WERI-Rb-1 (cell line): ENCODE measurements around the gene SLC22A14.

Experiments
- DNase-seq: peaks from one replicate; pipeline ENCODE4 v3.0.0-alpha.2; 2020
- H3K27ac ChIP-seq: fragments of 250-450 bp; sonication (Bioruptor Pico); 2 replicates; pipeline ENCODE4 v1.5.1; 2020; ENCODE audit warnings: mild to moderate bottlenecking, moderate library complexity
- H3K27me3 ChIP-seq: fragments of 250-450 bp; sonication (Bioruptor Pico); 2 replicates; pipeline ENCODE4 v1.5.1; 2021; ENCODE audit warnings: mild to moderate bottlenecking, low read depth, moderate library complexity; ENCODE audit not compliant: insufficient read depth, severe bottlenecking
- H3K36me3 ChIP-seq: fragments of 250-450 bp; sonication (Bioruptor Pico); 2 replicates; pipeline ENCODE4 v1.5.1; 2020; ENCODE audit warnings: mild to moderate bottlenecking, moderate library complexity
- H3K4me3 ChIP-seq: 2 replicates; pipeline ENCODE4 v1.5.1; 2011; ENCODE audit warnings: low read depth, mild to moderate bottlenecking, control low read depth, low read length
- H3K9me3 ChIP-seq: fragments of 250-450 bp; sonication (Bioruptor Pico); 2 replicates; pipeline ENCODE4 v1.5.1; 2021; ENCODE audit warnings: mild to moderate bottlenecking, moderate library complexity; ENCODE audit not compliant: severe bottlenecking
- TF ChIP-seq, protein P1 (sequence below): IDR thresholded peaks from 2 replicates; pipeline ENCODE4 v1.5.1; 2011; ENCODE audit warnings: low read depth, mild to moderate bottlenecking, control low read depth, inconsistent platforms, low read length

SLC22A14 gene

DNA sequence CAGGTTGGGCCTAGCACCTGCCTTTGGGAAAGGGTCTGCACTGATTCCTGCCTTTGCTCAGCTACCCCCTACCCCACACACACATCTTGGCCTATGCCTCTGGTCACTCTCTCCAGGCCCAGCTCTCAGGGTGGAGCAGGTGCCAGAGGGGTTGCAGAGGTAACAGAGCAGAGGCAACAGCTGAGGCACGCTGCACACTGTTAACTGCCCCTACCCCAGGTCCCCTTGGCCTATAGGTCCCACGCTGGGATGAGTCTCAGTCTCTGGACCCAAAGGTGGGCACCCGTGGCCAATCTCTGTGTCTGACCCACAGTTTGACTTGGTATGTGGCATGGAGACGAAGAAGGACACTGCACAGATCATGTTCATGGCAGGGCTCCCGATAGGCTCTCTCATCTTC is 24.8 kb downstream of the SLC22A14 start:
- no peak overlapping the region for H3K27ac ChIP-seq
- no peak for DNase-seq
- no peak overlapping the region for H3K4me3 ChIP-seq
- TF ChIP-seq, protein P1, sequence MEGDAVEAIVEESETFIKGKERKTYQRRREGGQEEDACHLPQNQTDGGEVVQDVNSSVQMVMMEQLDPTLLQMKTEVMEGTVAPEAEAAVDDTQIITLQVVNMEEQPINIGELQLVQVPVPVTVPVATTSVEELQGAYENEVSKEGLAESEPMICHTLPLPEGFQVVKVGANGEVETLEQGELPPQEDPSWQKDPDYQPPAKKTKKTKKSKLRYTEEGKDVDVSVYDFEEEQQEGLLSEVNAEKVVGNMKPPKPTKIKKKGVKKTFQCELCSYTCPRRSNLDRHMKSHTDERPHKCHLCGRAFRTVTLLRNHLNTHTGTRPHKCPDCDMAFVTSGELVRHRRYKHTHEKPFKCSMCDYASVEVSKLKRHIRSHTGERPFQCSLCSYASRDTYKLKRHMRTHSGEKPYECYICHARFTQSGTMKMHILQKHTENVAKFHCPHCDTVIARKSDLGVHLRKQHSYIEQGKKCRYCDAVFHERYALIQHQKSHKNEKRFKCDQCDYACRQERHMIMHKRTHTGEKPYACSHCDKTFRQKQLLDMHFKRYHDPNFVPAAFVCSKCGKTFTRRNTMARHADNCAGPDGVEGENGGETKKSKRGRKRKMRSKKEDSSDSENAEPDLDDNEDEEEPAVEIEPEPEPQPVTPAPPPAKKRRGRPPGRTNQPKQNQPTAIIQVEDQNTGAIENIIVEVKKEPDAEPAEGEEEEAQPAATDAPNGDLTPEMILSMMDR: no peak
- H3K36me3 ChIP-seq: no peaks in the 10 kb centered on the region
- H3K9me3 ChIP-seq: no peaks in the 10 kb centered on the region
- no peaks in the 10 kb centered on the region for H3K27me3 ChIP-seq

DNA sequence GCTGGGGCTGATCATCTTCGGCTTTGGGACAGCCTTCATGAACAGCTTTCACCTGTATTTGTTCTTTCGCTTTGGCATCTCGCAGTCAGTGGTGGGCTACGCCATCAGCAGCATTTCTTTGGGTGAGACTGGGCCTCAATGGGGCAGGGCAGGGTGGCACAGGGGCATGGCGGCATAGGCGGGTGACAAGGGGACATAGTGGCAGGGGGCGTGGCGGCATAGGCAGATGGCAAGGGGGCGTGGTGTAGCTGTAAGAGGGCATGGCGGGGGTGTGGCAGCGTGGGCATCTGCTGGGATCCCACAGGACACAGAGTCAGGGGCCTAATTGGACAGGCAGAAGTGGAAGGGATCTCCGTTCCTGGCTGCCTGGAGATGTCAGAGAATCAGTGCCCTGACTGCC is 25.5 kb downstream of the SLC22A14 start:
- no peak for DNase-seq
- no peak overlapping the region for H3K4me3 ChIP-seq
- H3K9me3 ChIP-seq: no peaks in the 10 kb centered on the region
- no peaks in the 10 kb centered on the region for H3K36me3 ChIP-seq
- no peaks in the 10 kb centered on the region for H3K27me3 ChIP-seq
- TF ChIP-seq, protein P1: no peak
- no peak overlapping the region for H3K27ac ChIP-seq

DNA sequence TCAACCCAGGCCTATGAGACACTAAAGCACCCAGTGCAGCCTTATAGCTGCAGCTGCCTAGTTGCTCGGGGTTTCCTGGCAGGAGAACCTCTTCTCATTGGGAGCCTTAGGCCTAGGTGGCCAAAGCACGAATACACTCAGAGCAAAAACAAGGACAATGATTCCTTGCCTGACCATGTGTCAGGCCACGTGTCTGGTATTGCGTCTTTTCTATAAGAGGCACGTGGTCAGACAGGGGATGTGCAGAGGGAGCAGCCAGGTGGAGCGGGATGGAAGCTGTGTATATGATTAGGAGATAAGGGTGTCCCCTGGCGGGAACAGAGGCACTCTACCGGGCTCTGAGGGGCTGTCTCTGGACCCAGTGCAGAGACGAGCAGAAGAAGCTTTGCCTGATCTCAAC is 26.4 kb downstream of the SLC22A14 start:
- H3K27me3 ChIP-seq: no peaks in the 10 kb centered on the region
- DNase-seq: no peak
- no peak overlapping the region for H3K4me3 ChIP-seq
- TF ChIP-seq, protein P1: no peak
- no peaks in the 10 kb centered on the region for H3K36me3 ChIP-seq
- no peaks in the 10 kb centered on the region for H3K9me3 ChIP-seq
- H3K27ac ChIP-seq: no peak overlapping the region

DNA sequence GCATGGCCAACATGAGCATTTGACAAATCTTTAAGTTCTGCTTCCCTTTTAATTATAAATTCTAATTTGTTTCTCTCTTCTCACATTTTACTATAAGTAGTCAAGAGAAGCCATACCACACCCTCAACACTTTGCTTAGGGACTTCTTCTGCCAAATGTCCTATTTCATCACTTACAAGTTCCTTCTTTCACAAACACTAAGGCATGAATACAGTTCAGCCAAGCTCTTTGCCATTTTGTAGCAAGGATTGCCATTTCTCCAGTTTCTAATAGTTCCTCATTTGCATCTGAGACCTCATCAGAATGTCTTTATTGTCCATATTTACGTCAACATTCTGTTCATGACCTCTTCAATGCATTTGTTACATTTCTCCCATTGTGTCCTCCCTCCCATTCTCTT is 29.4 kb downstream of the SLC22A14 start:
- TF ChIP-seq, protein P1: no peak
- Histone ChIP-seq H3K9me3 (no peaks in the 10 kb centered on the region), H3K27me3 (no peaks in the 10 kb centered on the region), H3K4me3 (no peak overlapping the region), H3K36me3 (no peaks in the 10 kb centered on the region), H3K27ac (no peak overlapping the region)
- DNase-seq: no peak

DNA sequence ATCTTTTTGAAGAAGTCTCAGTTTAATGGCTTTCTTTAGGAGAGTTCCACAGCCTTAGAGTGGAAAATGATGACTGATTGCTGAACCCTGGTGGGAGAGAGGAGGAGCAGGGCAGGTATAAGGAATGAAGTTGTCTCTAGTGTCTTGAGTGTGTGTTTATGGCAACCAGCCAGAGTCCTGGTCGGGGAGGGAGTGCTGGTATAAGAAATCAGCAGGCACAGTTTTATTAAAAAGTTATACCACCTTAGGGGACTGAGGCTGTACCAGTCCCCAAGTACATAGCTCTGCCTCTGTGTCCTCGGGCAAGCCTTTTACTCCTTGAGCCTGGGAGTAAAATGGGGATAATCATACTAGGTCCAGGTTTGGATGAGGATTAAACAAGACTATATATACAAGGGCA is 29.8 kb downstream of the SLC22A14 start:
- Histone ChIP-seq H3K27me3 (no peaks in the 10 kb centered on the region), H3K9me3 (no peaks in the 10 kb centered on the region), H3K4me3 (no peak overlapping the region), H3K27ac (no peak overlapping the region), H3K36me3 (no peaks in the 10 kb centered on the region)
- no peak for DNase-seq
- TF ChIP-seq, protein P1: no peak

DNA sequence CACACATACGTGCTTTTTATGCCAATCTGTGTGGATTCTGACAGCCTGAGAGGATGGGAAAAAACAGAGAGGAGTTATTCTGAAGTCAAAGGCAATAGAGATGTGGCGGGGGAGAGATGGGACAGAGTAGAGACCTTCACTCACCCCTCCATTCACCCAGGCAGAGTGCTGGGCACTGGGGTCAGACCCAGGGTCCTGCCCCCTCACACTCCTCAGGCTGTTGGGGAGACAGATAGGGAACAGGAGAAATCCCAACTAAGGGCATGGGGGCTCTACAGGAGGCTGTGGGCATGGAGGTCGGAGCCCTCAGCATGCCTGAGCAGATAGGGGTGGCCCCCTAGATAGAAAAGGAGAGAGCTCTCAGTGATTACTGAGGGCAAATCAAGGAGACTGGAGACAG is 30.3 kb downstream of the SLC22A14 start:
- no peak overlapping the region for H3K4me3 ChIP-seq
- H3K9me3 ChIP-seq: no peaks in the 10 kb centered on the region
- no peak overlapping the region for H3K27ac ChIP-seq
- TF ChIP-seq, protein P1: no peak
- no peaks in the 10 kb centered on the region for H3K36me3 ChIP-seq
- no peak for DNase-seq
- H3K27me3 ChIP-seq: no peaks in the 10 kb centered on the region
